ENCODE results near the gene BAIAP3. TPM values are rescaled to one million over a fixed set of nuclear protein-coding genes. Genes with fewer than 3 reads are reported as not detected.
A peak's percentile ranks its signal among the peaks of the same experiment; 100 is the strongest.

Gene BAIAP3
- total RNA-seq, 4 donors from 2014 or later: 1.5 to 14.2 (median 1.9) TPM

- no peak for DNase-seq (ENCODE audit: low spot score)
- no peak for ATAC-seq (ENCODE audit: low FRiP score)
- TF ChIP-seq CTCF (IDR thresholded peaks at IDR 0.05): no peak
These were observed 17.8 kb downstream of the BAIAP3 start for GRCh38 chr16:1351215-1351581.

- TF ChIP-seq CTCF (IDR thresholded peaks at IDR 0.05): no peak
- DNase-seq (ENCODE audit: low spot score): peak; percentile 53
- peak; percentile 76 for ATAC-seq (ENCODE audit: low FRiP score)
These were observed 18.3 kb downstream of the BAIAP3 start, which contains the start of the genes GNPTG and TSR3 for GRCh38 chr16:1351582-1352362. Gene GNPTG (plus strand): TSS chr16:1351931. CDS start chr16:1351966, 35 bp downstream. Gene TSR3 (minus strand): TSS chr16:1351878. CDS start chr16:1351804, 74 bp downstream.

- ATAC-seq (ENCODE audit: low FRiP score): no peak
- DNase-seq (ENCODE audit: low spot score): no peak
- TF ChIP-seq CTCF (IDR thresholded peaks at IDR 0.05): no peak
These were observed 21.5 kb downstream of the BAIAP3 start for GRCh38 chr16:1354815-1355540.

- ATAC-seq (ENCODE audit: low FRiP score): no peak
- TF ChIP-seq CTCF (IDR thresholded peaks at IDR 0.05): no peak
- no peak for DNase-seq (ENCODE audit: low spot score)
These were observed 22.1 kb downstream of the BAIAP3 start for GRCh38 chr16:1355591-1355990.

GRCh38 chr16:1356061-1356900 lies 22.8 kb downstream of the BAIAP3 start:
- DNase-seq (ENCODE audit: low spot score) (no peak), ATAC-seq (ENCODE audit: low FRiP score) (no peak)
- TF ChIP-seq CTCF (IDR thresholded peaks at IDR 0.05): no peak

GRCh38 chr16:1357906-1358566 lies 24.6 kb downstream of the BAIAP3 start:
- no peak for ATAC-seq (ENCODE audit: low FRiP score)
- no peak for TF ChIP-seq CTCF (IDR thresholded peaks at IDR 0.05)

More at GRCh38 chr16:1357906-1358566, 24.6 kb downstream of the BAIAP3 start:
- no peak for DNase-seq (ENCODE audit: low spot score)
